HG02885 (cell line): ENCODE data around the gene DDX17.

Experiments used
- ATAC-seq: cut with Tn5 transposase; IDR thresholded peaks from one replicate; pipeline ENCODE4 v1.9.1; 2021; ENCODE audit warnings: mild to moderate bottlenecking; ENCODE audit not compliant: unreplicated experiment, poor library complexity

The DDX17 gene

GRCh38 chr22:38451864-38452263 is 54.2 kb downstream of the DDX17 start:
- ATAC-seq: no peak

GRCh38 chr22:38451404-38451803 is 54.7 kb downstream of the DDX17 start:
- no peak for ATAC-seq

DNA sequence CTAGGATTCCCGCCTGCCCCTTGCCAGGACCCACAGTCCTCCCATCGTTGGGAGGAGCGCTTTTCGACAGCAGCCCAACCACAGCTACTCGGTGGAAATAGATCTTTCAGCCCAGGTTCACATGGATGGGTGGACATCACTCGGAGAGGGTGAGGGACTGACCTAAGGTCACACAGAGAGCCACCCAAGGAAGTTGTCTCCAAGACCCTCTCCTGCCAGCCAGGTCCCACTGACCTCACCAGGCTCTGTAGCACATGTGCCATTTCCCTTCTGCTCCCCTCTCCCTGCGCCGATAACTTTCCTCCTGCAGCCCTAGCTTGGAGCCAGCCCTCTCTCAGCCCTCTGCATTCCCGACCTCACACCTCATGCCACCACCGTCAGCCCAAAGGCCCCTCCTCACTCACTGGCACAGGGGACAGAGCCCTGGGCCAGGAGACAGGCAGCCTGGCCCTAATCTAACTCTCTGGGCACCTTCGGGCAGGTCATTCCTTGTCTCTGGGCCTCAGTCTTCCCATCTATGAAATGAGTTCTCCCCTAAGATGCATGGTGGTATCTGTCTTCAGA is 55.8 kb downstream of the DDX17 start:
- ATAC-seq: no peak

DNA sequence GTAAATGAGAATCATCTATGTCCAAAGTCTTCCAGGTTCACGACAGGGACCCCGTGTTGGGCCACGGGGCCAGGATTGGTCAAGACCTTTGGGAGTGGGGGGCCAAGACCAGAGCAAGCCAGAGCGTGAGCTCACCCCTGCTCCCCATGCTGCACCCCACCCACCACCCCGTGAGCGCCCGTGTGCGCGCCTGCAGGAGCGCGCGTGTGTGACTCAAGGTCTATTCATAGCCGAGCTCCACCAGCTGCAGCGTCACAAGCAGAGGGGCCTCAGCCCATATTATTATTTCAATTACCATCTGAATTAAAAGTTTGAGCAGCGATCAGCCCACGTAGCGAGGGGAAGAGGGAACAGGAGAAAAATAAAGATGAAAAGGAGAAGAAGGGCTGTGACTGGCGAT is 56.3 kb downstream of the DDX17 start:
- ATAC-seq: no peak

GRCh38 chr22:38448945-38449745 is 57.0 kb downstream of the DDX17 start:
- ATAC-seq: no peak

DNA sequence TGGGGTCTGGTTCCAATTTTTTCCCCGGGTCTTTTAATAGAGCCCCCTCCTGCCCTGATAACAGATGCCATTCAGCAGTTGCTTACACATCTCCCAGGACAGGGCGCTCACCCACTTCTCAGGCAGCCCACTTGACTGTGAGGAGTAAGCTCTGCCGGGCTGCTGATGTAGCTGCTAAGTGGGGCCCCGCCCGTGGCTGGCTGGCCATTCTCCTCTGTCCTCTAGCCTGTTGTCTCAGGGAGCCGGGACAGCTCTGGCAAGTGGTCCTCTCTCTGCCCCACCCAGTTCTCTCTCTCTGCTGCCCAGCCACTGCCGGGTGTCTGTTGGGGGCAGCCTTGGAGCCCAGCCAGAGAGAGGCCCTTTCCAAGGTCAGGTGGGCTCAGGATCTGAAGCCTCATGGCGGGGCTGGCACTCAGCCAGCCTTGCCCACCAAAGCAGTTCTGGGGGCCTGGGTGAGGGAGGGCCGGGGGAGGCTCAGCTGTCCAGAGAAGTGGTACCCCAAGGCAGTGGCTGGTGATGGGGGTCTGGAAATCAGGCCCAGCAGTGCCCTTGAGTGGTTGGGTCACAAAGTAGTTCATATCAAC is 60.0 kb downstream of the DDX17 start:
- no peak for ATAC-seq

DNA sequence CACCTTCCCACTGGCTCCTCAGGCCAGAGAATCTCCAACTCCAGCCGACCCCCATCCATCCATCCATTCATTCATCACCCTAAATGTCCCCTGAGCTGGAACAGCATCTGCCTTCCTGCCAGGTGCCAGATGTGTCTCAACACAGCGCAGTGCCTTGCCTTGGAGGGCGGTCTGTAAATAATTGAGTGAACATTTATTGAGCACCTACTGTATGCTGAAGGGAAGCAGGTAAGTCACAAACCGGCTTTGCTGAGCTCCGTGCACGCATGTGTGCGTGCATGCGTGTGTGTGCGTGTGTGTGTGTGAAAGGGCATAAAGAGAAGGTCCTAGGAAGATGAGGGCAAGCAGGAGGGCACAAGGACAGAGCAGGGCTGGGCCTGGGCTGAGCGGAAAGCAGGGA is 61.3 kb downstream of the DDX17 start:
- no peak for ATAC-seq

DNA sequence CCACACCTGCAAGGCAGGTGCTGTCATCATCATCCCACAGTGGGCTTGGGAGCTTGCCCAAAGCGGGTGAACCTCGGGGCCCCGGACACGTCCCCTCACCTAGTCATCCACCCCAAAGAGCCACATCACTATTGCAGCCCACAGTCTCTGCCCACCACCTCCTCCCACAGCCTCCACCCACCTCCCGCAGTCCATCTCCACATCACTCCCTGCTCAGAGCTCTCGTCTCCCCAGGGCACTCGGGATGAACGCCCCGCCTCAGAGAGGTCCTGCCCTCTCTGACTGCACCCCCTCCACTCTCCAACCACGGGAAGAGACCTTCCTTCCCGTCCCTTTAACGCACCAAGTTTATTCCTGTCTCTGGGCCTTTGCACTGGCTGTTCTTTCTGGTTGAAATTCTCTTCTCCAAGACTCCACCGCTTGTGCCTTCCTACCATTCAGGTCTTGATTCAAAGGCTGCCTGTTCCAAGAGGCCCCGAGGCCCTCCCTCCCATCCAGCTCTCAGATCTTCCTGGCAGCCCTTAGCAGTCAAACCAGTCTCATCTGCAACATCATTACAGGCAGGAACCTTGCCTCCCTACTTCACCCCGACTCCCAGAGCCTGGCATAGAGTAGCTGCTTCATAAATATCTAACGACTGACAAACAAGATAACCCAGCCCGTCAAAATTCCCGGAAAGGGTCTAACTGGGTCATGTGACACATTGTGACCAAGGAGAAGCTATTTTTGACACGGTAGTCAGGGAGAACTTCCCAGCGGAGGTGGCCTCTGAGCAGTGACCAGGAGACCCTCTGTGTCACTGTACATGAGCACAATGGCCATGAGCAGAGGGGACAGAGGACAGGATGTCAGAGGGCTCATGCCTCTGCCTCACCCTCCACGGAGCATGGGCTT is 62.2 kb downstream of the DDX17 start:
- ATAC-seq: no peak

GRCh38 chr22:38442967-38443627 is 63.0 kb downstream of the DDX17 start:
- no peak for ATAC-seq

DNA sequence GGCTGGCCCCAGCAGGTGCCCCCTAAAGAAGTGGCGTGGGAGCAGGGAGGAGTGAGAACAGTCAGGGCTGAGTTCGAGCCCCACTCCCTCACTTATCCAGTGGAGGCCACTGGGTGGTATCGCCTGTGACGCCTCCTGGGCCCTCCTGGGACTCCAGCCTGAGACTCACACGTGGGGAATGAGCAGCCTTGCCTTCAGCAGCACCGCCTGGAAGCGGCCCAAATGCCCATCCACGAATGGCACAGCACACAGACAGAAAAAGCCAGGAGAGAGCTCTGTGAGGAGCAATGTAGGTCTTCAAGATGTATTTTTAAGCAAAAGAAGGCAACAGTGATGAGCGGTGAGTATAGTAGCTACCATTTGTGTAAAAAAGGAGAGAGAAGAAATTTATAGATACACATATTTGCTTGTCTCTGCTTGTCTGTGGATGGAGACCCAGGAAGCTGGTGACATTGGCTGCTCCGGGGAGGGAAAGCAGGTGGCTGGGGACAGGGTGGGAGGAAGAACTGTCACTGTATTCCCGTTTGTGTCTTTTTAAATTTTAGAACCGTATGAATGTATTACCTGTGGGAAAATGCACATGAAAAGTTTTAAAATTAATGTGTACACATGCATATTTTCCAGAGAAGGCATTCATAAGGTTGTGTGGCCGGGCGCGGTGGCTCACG is 64.4 kb downstream of the DDX17 start:
- ATAC-seq: no peak

GRCh38 chr22:38440747-38441350 is 65.3 kb downstream of the DDX17 start:
- ATAC-seq: no peak

GRCh38 chr22:38437416-38437815 is 68.7 kb downstream of the DDX17 start:
- no peak for ATAC-seq

DNA sequence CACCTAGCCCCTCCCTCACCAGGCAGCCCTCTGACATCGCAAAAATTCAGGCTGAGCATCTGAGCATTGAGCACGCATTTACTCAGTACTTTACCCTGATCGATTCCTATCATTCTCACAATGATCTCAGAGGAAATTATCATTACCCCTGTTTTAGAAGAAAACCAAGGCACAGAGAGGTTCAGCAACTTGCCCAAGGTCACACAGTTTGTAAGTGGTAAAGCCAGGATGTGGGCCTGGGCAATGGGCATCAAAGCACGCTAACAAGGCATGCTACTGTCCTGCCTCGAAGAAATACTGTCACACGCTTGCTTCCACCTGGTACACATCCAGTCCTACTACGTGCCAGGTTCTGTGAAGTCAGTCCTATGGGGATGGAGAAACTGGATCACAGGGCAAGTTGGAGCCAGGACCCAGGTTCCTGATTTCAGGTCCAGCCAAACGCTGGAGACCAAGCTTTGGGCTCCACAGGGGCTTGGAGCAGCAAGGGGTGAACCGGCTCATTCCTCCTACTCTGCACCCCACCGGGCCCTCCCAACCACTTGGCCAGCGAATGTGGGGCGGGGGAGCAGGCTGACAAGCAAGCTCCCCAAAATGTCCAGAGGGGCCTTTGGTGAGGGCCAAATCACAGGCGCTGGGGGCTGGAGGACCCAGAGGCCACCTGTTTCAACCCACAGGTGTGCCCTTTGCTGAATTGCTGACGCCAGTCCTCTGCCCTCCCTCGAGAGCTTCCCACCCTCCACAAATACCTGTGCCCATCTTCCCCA is 69.3 kb downstream of the DDX17 start:
- ATAC-seq: no peak

GRCh38 chr22:38435965-38436364 is 70.1 kb downstream of the DDX17 start:
- ATAC-seq: no peak

- ATAC-seq: no peak
These were observed 71.1 kb downstream of the DDX17 start for GRCh38 chr22:38435010-38435409.

DNA sequence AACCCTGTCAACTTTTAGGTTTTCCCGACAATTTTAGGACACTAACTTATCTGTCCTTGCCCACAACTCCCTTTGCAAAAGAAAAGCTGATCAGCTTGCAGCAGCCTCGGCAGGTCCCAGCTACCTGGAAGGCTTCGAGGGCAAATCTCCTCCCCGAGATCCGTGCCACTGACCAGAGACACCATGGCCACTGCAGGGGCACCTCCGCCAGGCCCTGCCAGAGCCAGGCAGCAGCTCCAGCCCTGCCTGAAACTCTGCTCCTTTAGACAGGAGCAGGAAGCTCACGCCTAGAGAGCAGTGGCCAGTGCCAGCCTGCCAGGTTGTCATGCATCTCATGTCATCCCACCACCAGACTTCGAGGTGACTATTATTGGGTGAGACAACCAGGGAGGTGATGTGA is 72.2 kb downstream of the DDX17 start:
- no peak for ATAC-seq
